A172 (cell line): ENCODE measurements around the gene NID2. TPM values are rescaled to one million over a fixed set of nuclear protein-coding genes. Genes with fewer than 3 reads are reported as not detected.

ENCODE experiments used
- DNase-seq: peaks from one replicate; pipeline ENCODE4 v3.0.0-alpha.2; 2015; ENCODE audit warnings: low spot score
- total RNA-seq: library from RNA; depleted of rRNA; stranded (reverse); fragments of >200 nt; shearing (Covaris generic); gene quantifications from 2 replicates; pipeline ENCODE4 v1.2.3, GENCODE V29; 2014; rRNA removed

The NID2 gene, protein sequence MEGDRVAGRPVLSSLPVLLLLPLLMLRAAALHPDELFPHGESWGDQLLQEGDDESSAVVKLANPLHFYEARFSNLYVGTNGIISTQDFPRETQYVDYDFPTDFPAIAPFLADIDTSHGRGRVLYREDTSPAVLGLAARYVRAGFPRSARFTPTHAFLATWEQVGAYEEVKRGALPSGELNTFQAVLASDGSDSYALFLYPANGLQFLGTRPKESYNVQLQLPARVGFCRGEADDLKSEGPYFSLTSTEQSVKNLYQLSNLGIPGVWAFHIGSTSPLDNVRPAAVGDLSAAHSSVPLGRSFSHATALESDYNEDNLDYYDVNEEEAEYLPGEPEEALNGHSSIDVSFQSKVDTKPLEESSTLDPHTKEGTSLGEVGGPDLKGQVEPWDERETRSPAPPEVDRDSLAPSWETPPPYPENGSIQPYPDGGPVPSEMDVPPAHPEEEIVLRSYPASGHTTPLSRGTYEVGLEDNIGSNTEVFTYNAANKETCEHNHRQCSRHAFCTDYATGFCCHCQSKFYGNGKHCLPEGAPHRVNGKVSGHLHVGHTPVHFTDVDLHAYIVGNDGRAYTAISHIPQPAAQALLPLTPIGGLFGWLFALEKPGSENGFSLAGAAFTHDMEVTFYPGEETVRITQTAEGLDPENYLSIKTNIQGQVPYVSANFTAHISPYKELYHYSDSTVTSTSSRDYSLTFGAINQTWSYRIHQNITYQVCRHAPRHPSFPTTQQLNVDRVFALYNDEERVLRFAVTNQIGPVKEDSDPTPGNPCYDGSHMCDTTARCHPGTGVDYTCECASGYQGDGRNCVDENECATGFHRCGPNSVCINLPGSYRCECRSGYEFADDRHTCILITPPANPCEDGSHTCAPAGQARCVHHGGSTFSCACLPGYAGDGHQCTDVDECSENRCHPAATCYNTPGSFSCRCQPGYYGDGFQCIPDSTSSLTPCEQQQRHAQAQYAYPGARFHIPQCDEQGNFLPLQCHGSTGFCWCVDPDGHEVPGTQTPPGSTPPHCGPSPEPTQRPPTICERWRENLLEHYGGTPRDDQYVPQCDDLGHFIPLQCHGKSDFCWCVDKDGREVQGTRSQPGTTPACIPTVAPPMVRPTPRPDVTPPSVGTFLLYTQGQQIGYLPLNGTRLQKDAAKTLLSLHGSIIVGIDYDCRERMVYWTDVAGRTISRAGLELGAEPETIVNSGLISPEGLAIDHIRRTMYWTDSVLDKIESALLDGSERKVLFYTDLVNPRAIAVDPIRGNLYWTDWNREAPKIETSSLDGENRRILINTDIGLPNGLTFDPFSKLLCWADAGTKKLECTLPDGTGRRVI (N-terminal part only)
- total RNA-seq: not detected in 2 replicates

DNA sequence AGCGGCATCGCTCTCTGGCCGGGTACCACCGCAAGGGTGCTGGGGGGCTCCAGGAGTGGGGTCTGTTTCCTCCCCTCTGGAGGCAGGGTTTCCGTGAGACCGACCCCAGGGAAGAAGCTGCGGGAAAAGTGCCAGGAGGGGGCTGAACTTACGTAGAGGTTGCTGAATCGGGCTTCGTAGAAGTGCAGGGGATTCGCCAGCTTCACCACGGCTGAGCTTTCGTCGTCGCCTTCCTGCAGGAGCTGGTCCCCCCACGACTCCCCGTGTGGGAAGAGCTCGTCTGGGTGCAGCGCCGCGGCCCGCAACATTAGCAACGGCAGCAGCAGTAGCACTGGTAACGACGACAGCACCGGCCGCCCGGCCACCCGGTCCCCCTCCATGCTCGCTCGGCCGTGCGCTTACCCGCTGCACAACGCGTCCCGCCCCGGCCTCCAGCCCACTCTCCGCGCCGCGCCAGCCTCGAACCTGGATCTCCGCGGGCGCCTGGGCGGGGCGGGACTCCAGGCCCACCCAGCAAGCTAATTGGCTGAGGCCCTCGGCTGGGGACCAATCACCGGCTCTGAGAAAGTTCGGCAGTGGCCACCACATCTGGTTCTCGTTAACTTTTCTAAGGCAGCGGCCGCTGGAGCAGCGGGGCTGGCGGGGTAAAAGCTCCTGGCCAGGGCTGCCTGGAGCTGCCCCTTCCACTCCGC is at the start of gene NID2:
TSS of gene NID2 (minus strand) at position 445 of the 692 bp plus-strand sequence. CDS start at position 380, 65 bp downstream.
- no peak for DNase-seq

DNA sequence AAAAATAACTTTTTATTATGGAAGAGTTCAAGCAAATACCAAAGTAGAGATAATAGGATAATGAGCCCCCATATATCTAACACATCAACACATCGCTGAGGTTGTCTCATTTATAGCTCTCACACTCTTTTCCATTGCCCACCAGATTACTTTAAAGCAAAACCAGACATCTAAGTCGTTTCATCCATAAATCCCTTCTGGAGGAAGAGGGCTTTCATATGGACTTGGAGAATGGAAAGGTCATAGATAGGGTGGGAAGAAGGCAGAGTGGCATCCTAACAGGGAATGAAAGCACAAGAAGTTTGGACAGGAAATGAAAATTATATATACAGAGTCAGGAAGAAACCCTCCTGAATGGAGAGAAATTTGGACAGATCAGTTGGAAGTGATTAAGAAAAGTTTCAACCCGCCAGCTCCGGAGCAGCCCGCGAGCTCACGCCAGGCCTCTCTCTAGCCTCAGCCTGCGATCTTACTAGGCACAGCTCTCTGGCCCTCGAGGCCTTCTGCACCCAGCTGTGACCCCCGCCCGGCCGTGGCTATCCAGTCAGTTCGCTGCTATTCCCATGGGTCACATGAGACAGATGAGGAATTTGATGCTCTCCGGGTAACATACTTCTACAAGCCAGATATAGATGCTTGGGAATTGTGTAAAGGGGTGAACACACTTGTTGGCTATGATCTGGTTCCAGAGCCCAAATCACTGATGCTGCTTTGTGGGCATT is 48.4 kb upstream of the NID2 start:
- DNase-seq: no peak

DNA sequence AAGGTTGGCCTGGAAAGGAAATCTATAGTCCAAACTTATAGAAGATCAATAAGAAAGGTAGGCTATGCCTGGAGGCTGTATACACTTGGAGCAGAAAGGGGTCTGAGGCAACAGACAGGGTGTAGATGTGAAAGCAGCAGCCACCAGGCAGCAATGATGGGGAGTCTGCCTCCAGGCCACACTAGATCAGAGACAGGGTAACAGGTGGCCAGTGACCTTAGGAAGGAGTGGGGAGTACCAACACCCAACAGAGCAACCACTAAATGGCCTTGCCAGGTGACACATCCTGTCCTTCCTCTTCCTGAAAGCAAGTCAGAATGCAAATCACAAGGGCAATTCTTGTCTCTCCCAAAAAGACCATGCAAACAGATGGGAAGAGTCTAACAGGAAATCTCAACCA is 46.4 kb upstream of the NID2 start:
- DNase-seq: no peak

DNA sequence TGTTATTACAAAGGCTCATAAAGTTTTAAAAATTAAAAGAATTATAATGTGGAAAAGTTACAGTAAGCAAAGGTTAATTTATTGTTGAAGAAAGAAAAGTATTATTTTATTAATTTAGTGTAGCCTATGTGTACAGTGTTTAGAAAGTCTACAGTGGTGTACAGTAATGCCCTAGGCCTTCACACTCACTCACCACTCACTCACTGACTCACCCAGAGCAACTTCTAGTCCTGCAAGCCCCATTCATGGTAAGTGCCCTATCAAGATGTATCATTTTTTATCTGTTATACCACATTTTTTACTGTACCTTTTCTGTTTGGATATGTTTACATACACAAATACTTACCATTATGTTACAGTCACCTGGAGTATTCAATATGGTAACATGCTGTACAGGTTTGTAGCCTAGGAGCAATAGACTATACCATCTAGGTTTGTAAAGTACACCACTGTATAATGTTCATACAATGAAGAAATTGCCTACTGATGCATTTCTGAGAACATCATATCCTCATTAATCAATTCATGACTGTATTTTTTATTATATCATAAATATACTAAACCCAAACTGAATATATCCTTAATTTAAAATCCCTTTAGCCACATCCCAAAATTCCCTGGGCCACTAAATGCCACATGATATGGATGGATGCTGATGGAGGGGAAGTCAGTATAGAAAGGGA is 43.6 kb upstream of the NID2 start:
- DNase-seq: peak; percentile 13

DNA sequence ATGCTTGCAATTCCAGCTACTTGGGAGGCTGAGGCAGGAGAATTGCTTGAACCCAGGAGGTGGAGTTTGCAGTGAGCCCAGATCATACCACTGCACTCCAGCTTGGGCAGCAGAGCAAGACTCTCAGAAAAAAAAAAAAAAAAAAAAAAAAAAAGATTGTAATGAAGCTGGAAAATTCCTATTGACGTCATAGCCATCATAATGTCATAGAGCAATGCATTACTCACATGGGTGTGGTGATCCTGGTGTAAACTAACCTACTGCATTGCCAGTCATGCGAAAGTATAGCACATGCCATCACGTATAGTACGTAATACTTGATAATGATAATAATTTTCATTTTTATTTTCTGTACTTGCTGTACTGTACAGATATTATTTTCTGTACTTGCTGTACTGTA is 42.7 kb upstream of the NID2 start:
- DNase-seq: peak; percentile 26

DNA sequence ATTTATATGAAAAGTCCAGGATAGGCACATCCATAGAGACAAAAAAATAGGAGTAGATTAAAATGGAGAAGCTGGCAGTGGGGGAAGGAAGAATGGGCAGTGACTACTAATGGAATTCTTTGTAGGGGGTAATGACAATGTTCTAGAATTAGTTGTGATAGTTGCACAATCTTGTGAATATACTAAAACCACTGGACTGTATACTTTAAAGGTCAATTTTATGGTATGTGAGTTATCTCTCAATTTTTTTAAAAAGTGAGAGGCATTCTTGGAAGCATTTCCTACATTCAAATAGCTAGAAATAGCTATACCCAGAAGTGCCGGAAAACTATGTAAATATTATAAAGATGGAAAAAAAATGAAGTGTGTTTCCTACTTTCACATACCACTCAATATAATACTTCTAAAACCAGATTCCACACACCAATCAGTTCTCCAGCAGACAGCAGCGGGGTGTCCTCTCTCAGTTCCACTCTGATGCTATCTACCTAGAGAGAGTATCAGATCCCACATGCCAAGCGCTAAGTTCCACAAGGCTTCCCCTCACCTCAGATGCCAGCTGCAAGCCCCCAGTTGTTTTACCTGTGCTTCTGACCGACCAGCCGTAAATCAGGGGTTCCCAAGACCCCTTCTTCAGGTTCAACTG is 41.7 kb upstream of the NID2 start:
- DNase-seq: no peak

DNA sequence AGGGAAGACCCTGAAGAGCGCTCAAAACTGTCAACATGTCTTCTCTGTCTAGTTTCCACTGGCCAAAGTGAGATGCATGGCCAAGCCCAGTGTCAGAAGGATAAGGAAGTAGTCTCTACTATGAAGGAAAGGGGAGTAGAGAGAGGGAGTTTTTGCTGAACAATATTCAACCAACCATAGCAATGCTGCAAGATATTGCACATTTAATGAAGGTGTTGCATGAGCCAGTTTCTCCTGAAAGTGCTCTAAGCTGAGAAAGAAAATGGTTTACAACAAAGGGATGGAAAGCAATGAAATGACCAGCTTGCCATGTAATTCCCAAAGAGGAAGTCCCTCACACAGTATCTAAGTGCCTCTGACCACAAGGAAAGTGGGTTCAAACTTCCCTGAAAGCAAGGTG is 40.0 kb upstream of the NID2 start:
- no peak for DNase-seq

DNA sequence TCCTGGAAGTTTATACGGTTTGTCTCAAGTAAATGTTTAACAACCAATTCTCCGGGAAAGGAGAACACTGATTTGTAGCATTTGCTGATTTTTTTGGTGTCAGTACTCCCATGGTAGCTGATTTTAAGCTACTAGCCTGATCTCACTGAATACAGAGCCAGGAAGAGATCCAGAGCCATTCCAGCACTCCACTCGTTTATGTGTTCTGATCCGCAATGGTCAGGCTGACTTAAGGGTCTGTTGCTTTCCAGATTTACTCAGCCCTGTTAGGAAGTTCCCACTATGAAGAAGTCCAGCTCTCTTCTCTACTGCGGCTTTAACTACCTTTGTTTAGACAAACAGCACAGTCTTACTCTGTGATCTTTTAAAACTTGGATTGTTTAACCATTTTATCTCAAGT is 38.0 kb upstream of the NID2 start:
- DNase-seq: no peak

DNA sequence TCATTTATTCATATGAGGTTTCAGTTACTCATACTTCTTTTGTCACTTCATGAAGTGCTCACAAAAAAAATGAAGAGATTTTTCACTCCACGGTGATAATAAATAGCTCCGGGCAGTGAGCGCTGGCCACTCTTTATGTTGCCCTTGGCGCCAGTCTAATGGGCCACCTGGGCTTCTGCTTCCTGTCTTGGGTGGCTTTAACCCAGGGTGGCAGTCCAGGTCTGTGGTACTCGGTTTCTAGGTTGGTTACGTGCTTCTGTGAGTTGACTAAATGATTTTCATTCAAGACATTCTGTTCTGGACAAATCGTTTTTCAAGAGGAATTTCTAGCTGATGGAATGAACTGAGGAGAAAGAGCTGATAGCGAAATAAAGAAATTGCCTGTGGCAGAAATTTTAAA is 34.6 kb upstream of the NID2 start:
- no peak for DNase-seq

DNA sequence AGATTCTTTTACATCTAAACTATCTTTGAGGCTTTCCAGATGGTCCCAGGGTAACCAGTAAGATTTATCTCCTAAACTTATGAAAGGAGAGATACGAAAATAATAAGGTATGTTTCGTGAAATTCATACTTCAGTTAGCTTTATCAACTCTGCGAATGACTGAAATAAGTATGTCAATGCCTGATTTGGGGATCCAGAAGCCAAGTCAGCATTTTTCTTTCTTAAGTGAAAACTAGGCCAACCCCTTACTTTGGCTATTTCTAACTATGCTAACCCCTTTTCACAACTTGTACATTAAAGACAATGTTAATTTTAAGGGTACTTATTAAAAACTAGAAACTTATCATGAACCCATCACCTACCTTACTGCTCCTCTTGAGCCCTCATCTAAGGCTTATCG is 26.9 kb upstream of the NID2 start:
- no peak for DNase-seq

DNA sequence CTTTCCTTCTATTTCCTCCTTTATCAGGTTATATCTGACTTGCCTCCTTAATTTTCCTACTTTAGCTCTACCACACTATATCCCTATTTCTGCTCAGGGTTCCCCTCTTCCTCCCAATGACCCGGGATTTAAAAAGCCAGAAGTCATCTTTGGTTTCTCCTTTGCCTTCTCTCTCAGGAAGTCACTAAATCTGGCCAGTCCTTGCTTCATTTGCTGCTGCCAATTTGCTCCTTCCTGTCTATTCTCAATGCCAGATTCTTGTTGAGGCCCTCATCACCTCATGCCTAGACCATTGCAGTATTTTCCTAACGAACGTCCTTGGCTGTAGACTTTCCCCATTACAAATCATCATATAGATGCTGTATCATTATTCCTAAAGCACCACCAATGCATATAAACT is 26.5 kb upstream of the NID2 start:
- no peak for DNase-seq

DNA sequence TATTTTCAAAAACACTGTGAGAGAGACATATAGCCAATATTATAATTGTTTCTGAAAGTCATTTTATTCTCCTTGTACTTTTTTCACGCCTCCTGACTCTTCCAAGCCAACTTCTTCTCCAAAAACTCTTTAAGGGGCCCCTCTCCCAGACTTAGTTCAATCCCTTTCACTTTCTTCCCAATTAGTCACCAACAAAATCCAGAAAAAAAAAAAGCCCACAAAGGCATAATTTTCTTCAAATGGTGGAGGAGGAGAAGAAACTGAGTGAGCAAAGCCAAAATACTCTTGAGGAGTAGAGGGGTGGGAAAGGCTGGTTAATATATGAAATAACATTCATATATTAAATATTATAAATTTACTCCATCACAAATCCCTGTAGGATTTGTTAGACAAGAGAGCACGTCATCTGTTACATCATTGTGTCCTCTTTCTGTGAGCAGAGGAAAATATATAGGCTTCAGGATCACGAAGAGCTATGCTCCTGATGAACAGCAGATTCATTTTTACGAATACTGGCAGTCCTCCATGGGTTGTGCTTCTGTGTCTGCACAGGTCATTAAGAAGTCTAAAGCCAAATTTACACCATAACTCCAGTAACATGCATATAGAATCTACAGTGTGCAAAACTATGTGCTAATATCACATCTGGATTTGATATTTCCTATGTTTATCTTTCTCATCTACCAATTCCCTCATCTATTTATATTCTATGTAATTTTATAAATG is 25.9 kb upstream of the NID2 start:
- DNase-seq: no peak

DNA sequence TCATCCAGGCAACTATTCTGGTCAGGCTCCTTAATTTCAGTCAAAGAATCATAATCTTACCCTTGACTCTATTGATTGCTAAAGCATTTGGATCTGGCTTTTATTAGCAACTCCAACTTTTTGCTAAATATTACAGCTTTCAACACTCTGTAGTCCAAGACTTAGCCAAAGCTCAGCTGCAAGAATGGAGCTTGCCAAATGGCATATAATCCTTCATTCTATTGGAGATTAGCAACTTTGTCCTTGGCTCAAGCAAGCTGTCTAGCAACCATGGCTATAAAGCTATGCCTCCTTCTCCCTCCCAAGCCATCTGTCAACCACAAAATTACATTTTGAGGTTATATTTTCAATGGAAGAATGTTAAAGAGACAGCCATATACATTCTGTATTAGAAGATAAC is 23.1 kb upstream of the NID2 start:
- no peak for DNase-seq

DNA sequence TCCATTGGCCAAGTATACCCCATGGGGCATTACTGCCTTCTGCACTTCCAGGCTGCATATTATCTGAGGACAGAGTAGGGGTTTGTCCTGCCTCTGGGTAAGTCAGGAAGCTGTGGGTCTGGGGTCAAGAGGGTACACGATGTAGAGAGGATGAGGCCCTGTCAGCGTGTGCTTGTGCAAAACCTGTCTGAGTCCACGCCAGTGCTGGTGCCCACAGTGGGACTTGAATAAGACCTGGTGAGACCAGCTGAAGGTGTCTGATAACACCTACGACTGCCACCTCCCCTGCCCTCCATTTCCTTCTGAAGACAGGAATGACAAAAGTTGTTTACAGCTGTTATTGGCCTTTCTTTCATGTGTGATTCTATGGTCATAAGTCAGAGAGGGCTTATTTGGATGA is 22.1 kb upstream of the NID2 start:
- DNase-seq: no peak

DNA sequence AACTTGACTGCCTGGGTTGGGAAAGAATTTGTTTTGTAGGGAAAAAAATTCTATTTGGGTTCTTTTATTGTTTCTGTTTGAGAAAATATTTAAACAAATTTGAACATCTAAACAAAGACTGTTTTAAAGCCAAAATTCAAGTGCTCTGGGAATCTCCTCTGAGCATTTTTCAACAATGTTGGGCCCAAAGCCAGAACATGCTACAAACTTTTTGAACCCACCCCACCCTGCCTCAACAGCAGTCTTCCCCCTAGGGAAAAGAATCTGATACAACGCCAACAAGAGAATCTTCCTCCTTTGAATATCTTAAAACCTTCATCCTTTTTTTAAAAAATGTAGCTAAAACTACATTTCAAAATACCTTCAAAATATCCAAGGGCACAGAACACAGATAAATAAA is 20.4 kb upstream of the NID2 start:
- no peak for DNase-seq

DNA sequence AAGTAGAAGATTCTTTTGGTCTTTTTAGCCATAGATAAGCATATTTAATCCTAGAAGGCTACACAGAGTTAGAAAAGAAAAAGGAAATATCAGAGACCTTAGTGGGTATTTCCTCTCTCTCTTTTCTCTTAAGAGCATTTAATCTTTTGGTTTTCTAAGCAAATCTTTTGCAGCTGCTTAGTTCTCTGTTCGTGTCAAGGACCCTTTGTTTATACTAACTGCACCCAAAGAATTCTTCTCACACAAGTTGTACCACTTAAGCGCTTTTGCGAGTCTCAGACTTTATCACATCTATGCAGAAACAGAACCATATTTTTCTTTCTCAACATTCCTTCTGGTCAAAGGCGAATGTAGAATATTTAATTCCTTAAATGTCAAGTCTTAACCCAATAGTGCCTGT is 17.9 kb upstream of the NID2 start:
- no peak for DNase-seq

DNA sequence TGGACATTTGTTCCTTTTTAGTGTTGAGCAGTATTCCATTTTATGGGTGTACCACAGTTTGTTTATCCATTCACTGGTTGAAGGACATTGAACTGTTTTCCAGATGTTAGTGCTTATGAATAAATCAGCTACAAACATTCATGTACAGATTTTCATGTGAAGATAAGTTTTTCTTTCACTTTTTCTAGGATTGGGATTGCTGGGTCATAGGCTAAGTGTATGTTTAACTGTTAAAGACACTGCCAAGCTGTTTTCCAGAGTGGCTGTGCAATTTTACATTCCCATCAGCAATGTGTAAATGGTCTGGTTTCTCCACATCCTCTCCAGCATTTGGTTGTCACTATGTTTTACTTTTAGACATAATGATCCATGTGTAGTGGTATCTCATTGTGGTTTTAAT is 14.0 kb upstream of the NID2 start:
- DNase-seq: no peak

DNA sequence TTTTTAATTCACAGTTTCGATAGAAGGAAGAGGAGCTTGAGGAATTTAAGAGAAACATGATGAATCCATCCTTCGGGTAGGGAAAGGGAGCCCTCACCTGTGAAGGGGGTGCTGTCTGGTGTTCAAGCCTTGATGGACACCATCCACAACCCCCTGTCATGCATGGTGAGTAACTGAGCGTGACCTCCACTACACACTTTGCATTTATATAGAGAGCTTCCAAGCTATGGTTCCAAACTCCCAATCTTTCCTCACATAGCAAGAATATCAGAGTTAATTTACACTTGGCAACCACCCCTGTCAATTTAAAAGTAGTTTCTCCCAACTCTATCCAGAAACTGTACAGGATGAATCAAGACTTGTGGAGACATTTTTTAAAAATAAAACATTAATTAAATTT is 13.1 kb upstream of the NID2 start:
- no peak for DNase-seq
